ENCODE results near the gene AKAP8L. TPM values are rescaled to one million over a fixed set of nuclear protein-coding genes. Genes with fewer than 3 reads are reported as not detected.

AKAP8L gene
- total and polyA plus RNA-seq, 9 of the 15 experiments (the other 6 are each of a cell fraction or from before 2014, with no cell fraction given), result 2.4 to 116 (median 70.7) TPM

GRCh38 chr19:15379999-15380647, 38.7 kb downstream of the AKAP8L start (continued):
- peak in 1 of 2 experiments; percentile 48; a peak in 1 of 4 replicates for TF ChIP-seq SIN3A (IDR thresholded peaks at IDR 0.05; ENCODE audit: borderline replicate concordance in 2 of 2, control insufficient read depth in 1 of 2, low read depth in 2 of 2, low read length in 2 of 2)
- 0 out of 4 replicates have a peak, but pooled peaks of 1 of the 2 experiments have one; percentile 49 for TF ChIP-seq KDM4B (IDR thresholded peaks at IDR 0.05; ENCODE audit: borderline replicate concordance in 2 of 2, low read depth in 1 of 2)
- no peak for TF ChIP-seq RBM15 (IDR thresholded peaks at IDR 0.05; ENCODE audit: insufficient read depth, low read length)
- peak; percentile 21 for TF ChIP-seq KDM5B (IDR thresholded peaks at IDR 0.05; ENCODE audit: insufficient replicate concordance, low read depth, low read length)
- no peak for TF ChIP-seq SRSF3 (IDR thresholded peaks at IDR 0.05; ENCODE audit: insufficient read depth, low read length)
- 0 out of 2 replicates have a peak, but pooled peaks have one; percentile 38 for TF ChIP-seq MITF (IDR thresholded peaks at IDR 0.05)
- TF ChIP-seq KLF13 (tag; IDR thresholded peaks at IDR 0.05; ENCODE audit: borderline replicate concordance, low read depth), result peak; percentile 75
- peak; percentile 88 for TF ChIP-seq ZNF263 (CRISPR knock-in tag; IDR thresholded peaks at IDR 0.05; ENCODE audit: borderline replicate concordance)
- 0 out of 2 replicates have a peak, but pooled peaks have one; percentile 20 for TF ChIP-seq SOX6 (IDR thresholded peaks at IDR 0.05)
- TF ChIP-seq ZFP91 (CRISPR knock-in tag; IDR thresholded peaks at IDR 0.05), result peak; percentile 71; the same call in 1 of the 2 replicates
- TF ChIP-seq HDAC2 (IDR thresholded peaks at IDR 0.05), result 0 out of 2 replicates have a peak, but pooled peaks have one; percentile 25
- no peak for TF ChIP-seq MXD1 (CRISPR knock-in tag; IDR thresholded peaks at IDR 0.05; ENCODE audit: borderline replicate concordance, poor library complexity, severe bottlenecking)
- TF ChIP-seq ZBED1 (IDR thresholded peaks at IDR 0.05), result peak; percentile 2; the same call in 1 of the 2 replicates
